HG03175 (cell line): ENCODE measurements around the gene LMTK3.

Source experiments
- ATAC-seq: cut with Tn5 transposase; IDR thresholded peaks from one replicate; pipeline ENCODE4 v1.9.1; 2021; ENCODE audit warnings: mild to moderate bottlenecking, moderate library complexity; ENCODE audit not compliant: unreplicated experiment

Gene LMTK3

GRCh38 chr19:48511800-48512503, at the start of gene LMTK3:
LMTK3 (minus strand) TSS chr19:48511835; CDS start chr19:48511576, 259 bp downstream.
- no peak for ATAC-seq

- ATAC-seq = no peak
Observed at GRCh38 chr19:48561412-48561811, 49.8 kb upstream of the LMTK3 start.

- no peak for ATAC-seq
Observed at GRCh38 chr19:48560095-48560530, 48.5 kb upstream of the LMTK3 start.

- no peak for ATAC-seq
Observed at GRCh38 chr19:48558018-48558684, 46.5 kb upstream of the LMTK3 start.

- ATAC-seq = no peak
Observed at GRCh38 chr19:48556825-48557224, 45.2 kb upstream of the LMTK3 start.

GRCh38 chr19:48556163-48556562, 44.5 kb upstream of the LMTK3 start:
- ATAC-seq = no peak

- no peak for ATAC-seq
Observed at GRCh38 chr19:48554385-48555091, 42.9 kb upstream of the LMTK3 start.

- ATAC-seq = no peak
Observed at GRCh38 chr19:48553676-48554384, 42.2 kb upstream of the LMTK3 start.

- ATAC-seq = no peak
Observed at GRCh38 chr19:48552406-48553322, 41.0 kb upstream of the LMTK3 start.

- no peak for ATAC-seq
Observed at GRCh38 chr19:48551437-48552302, 40.0 kb upstream of the LMTK3 start, which contains the start of gene SULT2B1. SULT2B1 (plus strand) TSS chr19:48552172; CDS start chr19:48552253, 81 bp downstream.

- ATAC-seq = no peak
Observed at GRCh38 chr19:48549380-48549779, 37.7 kb upstream of the LMTK3 start.

GRCh38 chr19:48548253-48548911, 36.7 kb upstream of the LMTK3 start:
- ATAC-seq = no peak

- no peak for ATAC-seq
Observed at GRCh38 chr19:48547722-48548121, 36.1 kb upstream of the LMTK3 start.

- ATAC-seq = no peak
Observed at GRCh38 chr19:48544856-48545750, 33.5 kb upstream of the LMTK3 start.

GRCh38 chr19:48543121-48543710, 31.6 kb upstream of the LMTK3 start:
- ATAC-seq = no peak

GRCh38 chr19:48541813-48542212, 30.2 kb upstream of the LMTK3 start:
- no peak for ATAC-seq

- no peak for ATAC-seq
Observed at GRCh38 chr19:48540110-48540509, 28.5 kb upstream of the LMTK3 start.
